NCI-H187 treated with DMSO at 0.1 percent for 48 hours (cell line): Measurements from ENCODE around the gene STAT6.

Experiments
- DNase-seq: peaks from one replicate; lab custom pipeline; 2025; lab: John Stamatoyannopoulos, UW

STAT6 gene

DNA sequence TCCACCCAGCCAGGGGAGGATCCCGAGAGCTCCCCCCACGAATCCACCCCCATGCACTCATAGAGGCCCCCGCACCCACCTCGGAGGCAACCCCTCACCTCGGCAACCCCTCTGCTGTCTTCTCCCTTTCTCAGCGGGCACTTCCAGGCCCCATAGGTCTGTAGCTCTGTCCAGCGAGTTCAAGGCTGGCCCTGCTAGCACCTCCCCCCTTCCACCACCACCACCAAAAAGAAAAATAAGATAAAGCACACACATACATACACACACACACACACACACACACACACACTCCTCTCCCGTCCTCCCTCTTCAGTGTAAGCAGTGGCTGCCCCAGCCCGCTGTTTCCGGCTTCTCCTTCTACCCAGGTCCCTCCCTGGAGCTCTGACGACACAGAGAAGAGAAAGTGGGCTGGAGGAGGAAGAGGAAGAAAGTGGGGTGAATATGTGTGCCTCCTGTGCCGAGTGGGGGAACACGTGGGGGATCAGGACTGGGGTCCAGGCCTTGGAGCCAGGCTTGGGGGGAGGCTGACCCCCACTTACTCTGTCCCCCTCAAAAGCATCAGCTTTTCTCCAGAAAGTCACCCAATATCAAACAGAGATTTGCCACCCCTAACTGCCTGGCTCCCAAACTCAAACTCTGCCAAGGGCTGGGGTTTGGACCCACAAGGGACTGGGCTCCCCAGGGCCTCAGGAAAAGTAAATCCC is at the start of gene STAT6:
STAT6 (minus strand) TSS at position 332 of the 704 bp plus-strand sequence. CDS start 3,084 bp downstream, outside the sequence.
- DNase-seq = no peak

GRCh38 chr12:57160741-57161140 is 49.6 kb upstream of the STAT6 start:
- DNase-seq = no peak

DNA sequence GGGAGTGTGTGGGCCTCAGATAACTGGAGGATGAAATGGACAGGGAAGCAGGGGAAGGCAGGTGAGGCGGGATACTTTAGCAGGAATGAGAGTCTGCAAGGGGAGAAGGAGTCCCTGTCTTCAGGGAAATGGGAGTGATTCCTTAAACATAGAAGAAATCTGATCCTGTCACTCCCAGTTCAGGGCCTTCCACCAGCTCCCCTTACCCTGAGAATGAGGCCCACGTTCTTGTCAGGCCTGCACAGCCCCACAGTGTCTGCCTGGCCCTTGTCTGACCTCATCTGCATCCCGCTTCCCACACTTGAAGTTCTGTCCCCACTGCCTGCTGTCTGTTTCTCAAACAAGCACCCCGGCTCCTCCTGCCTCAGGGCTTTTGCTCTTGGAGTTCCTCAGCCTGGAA is 48.9 kb upstream of the STAT6 start:
- no peak for DNase-seq

DNA sequence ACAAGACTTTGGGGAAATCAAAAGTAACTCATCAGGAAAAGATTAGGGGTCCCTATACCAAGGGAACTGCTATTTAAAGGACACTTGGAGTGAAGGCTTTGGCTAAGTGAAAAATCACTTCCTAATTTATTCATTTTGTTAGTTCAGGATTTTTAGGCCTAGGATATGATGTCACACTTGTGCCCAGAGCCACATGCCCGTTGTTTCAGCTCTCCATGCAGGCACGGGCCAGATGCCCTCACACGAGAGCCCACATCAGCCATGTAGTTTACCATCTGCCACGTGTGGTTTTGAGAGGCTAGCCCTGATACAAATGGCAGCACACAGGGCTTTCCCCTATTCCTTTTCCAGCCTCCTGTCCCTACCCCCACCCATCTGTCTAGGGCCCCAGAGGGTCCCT is 48.1 kb upstream of the STAT6 start:
- no peak for DNase-seq

- no peak for DNase-seq
Measured at GRCh38 chr12:57158665-57159064, 47.5 kb upstream of the STAT6 start.

- DNase-seq = no peak
Measured at GRCh38 chr12:57158186-57158585, 47.0 kb upstream of the STAT6 start.

GRCh38 chr12:57157588-57158173 is 46.5 kb upstream of the STAT6 start:
- DNase-seq = no peak

GRCh38 chr12:57156701-57157403 is 45.7 kb upstream of the STAT6 start:
- DNase-seq = no peak

DNA sequence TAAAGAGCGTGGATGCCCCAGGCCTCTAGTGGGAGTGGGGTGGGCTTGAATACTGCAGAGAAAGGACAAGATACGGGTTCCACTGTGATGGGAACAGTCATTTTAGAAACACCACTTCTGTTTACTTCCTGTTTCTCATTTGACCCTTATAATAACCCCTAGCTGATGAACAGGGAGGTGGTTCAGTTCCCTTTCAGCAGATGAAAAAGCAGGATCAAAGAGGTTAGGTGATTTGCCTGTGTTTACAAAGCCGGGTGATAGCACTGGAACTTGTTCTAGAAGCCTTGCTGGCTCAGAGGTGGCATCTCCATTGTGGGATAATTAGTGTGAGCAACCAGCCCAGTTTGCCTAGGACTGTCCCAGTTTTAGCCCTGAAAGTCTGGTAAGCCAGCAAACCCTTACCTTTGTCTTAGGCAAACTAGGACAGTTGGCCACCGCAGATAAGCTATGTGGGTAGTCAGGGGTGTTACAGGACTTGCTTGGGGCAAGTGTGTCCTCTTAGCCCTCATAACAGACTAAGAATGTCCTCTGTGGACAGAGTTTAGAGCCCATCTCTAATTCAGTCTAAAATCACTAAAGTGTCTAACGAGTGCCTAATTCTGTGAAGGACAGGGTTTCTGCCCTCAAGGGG is 43.8 kb upstream of the STAT6 start:
- no peak for DNase-seq

GRCh38 chr12:57154076-57154475 is 42.9 kb upstream of the STAT6 start:
- DNase-seq = no peak

DNA sequence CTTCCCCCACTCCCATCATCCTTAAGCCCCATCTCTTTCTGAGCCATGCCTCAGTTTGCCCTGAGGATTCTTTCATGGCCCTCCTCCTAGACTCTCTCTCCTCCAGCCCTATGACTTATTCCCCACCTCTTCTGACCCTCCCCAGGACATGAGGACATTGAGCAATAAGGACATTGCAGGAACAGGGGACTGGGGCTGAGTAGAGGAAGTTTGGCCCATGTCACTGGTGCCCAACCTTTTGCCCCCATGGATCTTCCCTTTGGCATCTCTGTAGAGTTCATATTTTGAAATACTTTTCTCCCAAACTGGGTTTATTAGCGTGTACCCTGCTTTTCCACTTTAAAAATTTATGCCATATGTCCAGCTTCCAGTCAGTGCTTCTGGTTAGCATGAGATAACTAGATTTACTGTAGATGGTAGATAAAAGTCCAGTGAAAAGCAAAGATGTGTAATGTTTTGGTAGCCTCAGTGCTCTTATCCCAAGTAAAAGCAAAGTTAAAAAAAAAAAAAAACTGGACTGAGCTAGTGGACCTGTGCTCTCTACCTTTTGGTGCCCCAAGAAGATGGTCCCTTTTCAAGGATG is 42.3 kb upstream of the STAT6 start:
- no peak for DNase-seq

DNA sequence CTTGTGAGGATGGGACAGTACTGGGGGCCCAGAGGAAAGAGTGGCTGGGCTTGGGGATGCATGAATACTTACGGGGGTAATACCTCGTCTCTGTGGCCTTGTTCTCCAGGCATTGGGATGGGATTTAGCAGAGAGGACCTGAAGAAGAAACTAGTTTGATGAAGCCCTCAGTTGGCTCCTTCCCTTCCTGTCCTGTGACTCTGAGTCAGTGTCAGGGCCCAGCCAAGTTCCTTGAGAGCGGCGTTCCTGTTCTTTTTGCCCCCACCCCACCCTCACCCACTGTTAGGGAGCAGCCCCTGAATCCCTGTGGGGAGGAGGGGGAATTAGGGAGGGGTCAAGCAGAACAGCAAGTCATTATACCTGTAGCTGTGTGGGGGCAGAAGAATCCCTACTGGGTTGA is 41.5 kb upstream of the STAT6 start:
- no peak for DNase-seq

GRCh38 chr12:57151741-57152630 is 40.8 kb upstream of the STAT6 start:
- DNase-seq = no peak

DNA sequence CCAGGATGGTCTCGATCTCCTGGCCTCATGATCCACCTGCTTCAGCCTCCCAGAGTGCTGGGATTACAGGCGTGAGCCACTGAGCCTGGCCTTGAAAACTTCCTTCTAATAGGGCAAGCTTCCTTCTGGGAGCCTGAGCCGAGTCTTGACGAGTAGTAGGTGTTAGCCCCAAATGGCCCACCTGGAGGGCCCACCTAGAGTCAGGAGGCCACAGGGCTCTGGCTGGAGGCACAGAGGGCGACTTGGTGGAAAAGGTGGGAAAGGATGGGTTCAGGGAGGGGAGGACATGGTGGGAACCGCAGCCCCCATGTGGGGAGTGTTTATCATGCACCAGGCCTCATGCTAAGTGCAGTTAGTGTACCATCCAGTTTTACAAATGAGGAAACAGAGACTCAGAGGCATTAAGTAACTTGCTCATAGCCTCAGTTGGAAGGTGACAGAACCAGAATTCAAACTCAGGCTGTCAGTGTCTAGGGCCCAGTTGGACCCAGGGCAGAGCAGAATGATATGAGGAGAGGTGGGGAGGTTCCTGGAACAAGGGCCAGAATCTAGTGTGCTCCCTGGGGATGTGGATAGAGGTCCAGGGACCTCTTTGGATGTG is 39.3 kb upstream of the STAT6 start:
- no peak for DNase-seq

- DNase-seq = no peak
Measured at GRCh38 chr12:57149245-57149900, 38.2 kb upstream of the STAT6 start.

DNA sequence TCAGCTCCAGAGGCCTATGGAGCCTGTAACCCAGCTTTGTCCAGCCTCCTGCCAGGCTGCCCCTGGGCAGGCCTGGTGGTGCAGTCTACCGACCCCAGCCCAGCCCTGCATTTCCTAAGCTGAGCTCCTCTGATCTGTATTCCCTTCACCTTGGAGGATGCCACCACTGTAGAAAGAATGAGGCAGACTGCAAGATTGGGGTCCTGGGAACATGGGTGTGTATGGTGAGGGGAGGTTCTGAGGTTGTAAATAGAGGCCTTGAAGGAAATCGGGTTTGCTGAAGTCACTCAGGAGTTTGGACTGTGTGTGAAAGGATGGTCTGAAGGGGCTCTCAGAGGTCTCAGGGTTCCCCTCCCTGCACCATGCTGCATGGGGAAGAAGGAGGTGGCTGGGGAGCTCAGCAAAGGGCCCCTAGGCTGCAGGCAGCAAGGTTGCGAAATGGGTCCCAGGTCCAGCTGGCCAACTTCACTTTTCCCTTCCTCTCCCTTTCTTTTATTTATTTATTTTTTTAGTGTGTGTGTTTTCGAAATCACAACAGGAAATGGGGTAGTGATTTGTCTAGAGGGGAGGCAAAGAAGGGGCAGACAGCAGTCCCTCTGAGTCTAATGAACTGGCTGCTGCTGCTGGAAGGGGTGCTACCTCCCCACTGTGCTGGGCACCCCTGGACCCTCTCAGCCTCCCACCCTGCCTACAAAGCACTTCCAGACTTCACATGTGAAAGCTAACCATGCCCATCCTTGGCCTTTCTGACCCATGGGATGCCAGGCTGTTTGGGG is 37.5 kb upstream of the STAT6 start:
- no peak for DNase-seq

GRCh38 chr12:57146961-57147944 is 36.1 kb upstream of the STAT6 start, which contains the start of gene LRP1-AS:
Gene LRP1-AS (minus strand): TSS chr12:57147619.
- no peak for DNase-seq

- no peak for DNase-seq
Measured at GRCh38 chr12:57146092-57146491, 34.9 kb upstream of the STAT6 start.
